GM10248 (cell line): ENCODE data around the gene PTPRN2.

Experiments used
- CTCF ChIA-PET: fragments of 300-600 bp; sonication (Branson Sonifier 250); formaldehyde crosslinking; extraction: SDS; loops from one replicate; lab custom pipeline; 2021; ENCODE audit warnings: antibody characterized with exemption; lab: Yijun Ruan, JAX
- POLR2A ChIA-PET: fragments of 350-650 bp; sonication (Branson Sonifier 250); formaldehyde crosslinking; extraction: SDS; loops from one replicate; lab custom pipeline; 2020; ENCODE audit warnings: antibody characterized with exemption; lab: Yijun Ruan, JAX
- DNase-seq: peaks from one replicate; pipeline ENCODE4 v3.0.0; 2012; ENCODE audit errors: extremely low spot score
- TF ChIP-seq, protein P1 (sequence below): IDR thresholded peaks from 2 replicates; pipeline ENCODE4 v1.5.1; 2012; ENCODE audit warnings: mild to moderate bottlenecking, low read depth; ENCODE audit errors: extremely low read depth, missing control alignments, control extremely low read depth

PTPRN2 gene

DNA sequence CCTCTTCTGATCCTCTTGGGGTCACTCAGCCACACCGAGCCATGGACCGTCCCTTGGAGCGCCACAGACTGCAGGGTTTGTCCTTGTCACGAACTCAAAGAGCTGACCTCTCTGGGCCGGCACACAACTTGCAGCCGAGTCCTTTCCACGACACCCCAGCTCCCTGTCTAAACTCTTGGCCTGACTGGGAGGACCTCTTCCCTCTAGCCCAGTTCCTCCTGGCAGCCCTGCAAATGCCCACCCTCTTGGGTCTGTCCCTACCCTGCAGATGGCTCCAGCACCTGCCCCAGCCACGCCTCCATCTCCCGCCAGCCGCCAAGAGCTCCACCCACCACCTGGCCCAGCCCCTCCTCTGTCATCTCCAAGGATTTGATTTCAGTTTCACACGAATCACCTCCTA lies 911.6 kb downstream of the PTPRN2 start:
- no peak for DNase-seq
- TF ChIP-seq, protein P1, sequence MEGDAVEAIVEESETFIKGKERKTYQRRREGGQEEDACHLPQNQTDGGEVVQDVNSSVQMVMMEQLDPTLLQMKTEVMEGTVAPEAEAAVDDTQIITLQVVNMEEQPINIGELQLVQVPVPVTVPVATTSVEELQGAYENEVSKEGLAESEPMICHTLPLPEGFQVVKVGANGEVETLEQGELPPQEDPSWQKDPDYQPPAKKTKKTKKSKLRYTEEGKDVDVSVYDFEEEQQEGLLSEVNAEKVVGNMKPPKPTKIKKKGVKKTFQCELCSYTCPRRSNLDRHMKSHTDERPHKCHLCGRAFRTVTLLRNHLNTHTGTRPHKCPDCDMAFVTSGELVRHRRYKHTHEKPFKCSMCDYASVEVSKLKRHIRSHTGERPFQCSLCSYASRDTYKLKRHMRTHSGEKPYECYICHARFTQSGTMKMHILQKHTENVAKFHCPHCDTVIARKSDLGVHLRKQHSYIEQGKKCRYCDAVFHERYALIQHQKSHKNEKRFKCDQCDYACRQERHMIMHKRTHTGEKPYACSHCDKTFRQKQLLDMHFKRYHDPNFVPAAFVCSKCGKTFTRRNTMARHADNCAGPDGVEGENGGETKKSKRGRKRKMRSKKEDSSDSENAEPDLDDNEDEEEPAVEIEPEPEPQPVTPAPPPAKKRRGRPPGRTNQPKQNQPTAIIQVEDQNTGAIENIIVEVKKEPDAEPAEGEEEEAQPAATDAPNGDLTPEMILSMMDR = no peak
- POLR2A ChIA-PET = no interaction called here
- CTCF ChIA-PET = no interaction called here

DNA sequence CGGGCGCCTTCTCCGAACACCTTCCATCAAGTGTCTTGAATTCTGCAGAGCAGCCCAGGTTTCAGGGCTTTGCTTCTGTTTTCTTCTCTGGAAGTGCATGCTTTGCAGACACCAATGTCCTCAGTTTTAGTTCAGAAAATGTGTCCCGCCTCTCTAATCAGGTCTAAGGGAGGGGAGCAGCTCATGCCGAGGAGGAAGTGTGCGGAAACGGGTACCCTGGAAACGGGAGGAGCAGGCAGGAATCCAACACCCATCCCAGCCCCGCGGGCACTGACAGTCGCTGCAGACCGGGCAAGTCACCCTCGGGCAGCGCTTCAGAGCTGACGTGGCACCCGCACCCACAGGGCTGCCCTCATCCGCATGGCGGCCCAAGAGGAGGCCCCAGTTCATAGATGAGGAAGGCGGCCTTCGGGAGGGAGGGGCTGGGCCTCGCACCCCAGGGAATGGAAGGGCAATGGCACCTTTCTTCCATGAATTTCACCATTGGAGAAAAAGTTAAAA lies 912.1 kb downstream of the PTPRN2 start:
- TF ChIP-seq, protein P1 = no peak
- POLR2A ChIA-PET = no interaction called here
- CTCF ChIA-PET = no interaction called here
- DNase-seq = no peak

DNA sequence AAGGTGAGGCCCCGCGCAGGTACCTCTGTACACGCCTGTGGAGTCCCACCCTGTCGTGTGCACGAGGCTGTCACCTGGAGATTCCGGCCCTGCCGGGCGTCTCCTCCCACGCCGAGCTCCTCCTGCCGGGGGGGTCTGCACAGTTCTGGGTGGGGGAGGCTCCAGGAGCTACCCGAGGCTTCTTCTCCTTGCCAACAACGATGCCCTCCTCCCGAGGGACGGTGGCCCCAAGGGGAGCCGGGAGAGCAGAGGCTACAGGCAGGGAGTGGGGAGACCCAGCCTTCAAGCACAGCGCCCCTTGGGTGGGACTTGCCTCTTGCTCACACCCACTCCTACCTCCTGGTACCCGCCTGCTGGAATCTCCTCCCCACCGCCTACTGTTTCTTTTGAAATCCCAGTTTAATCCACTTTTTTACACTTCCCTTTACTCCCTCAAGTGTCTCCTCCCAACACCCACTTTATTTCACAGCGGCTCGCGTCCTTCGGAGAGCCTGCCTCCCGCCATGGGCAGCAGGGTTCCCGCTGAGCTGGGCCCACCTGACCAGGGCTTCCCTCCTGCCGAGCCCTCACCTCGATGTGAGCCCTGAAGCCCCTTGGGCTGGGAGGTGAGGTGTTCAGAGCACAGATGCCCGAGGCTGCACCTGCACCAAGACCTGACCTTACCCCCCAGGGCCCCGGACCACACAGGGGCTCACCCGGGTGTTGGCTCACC lies 912.8 kb downstream of the PTPRN2 start:
- TF ChIP-seq, protein P1 = no peak
- ChIA-PET POLR2A (no interaction called here), CTCF (no interaction called here)
- DNase-seq = no peak

DNA sequence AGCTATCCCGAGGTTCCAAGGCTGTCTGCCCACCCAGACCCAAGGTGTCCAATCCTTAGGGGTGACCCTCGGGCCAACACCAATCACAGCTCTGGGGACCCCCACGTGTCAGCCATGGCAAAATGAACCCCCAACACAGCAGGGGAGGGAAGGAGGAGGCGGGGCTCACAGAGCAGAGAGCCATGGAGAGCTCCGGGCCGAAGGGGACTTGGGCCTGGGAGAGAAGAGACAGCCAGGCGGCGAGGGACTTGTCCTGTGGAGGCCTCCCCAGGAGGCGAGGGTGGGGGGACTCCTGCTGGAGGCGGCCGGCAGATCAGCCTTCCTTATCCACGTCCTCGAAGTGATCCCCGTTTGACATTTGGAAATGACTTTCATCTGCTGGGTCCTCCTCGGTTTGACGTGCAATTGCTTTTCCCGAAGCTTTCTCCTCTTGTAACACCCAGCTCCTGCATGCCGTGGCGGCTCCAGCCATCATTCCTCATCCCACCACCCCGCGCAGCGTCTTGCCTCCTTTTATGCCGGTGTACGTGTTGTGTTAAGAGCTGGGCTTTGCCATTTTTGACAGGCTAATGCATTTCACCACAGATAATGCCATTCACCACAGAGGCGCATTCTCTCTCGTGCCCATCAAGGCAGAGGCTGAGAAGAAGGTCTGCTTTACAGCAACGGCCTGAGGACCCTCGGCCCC lies 913.5 kb downstream of the PTPRN2 start:
- POLR2A ChIA-PET = no interaction called here
- no peak for DNase-seq
- TF ChIP-seq, protein P1 = no peak
- CTCF ChIA-PET = no interaction called here

DNA sequence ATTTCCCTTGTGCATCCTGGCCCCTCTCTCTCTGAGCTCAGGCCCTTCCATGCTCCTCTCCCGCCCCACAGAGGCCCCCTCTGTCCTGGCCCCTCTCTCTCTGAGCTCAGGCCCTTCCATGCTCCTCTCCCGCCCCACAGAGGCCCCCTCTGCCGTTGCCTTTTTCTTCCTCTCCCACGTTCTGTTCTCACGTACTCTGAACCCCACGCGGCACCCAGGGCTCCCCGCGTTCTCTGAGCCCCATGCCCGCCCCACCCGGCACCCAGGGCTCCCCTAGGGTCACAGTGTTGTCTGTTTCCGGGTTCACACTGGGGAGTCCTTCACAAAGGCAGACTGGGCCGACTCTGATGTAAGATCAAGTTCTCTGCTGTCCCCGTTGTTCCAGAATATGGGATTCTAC lies 914.0 kb downstream of the PTPRN2 start:
- ChIA-PET POLR2A (no interaction called here), CTCF (no interaction called here)
- TF ChIP-seq, protein P1 = no peak
- DNase-seq = no peak

DNA sequence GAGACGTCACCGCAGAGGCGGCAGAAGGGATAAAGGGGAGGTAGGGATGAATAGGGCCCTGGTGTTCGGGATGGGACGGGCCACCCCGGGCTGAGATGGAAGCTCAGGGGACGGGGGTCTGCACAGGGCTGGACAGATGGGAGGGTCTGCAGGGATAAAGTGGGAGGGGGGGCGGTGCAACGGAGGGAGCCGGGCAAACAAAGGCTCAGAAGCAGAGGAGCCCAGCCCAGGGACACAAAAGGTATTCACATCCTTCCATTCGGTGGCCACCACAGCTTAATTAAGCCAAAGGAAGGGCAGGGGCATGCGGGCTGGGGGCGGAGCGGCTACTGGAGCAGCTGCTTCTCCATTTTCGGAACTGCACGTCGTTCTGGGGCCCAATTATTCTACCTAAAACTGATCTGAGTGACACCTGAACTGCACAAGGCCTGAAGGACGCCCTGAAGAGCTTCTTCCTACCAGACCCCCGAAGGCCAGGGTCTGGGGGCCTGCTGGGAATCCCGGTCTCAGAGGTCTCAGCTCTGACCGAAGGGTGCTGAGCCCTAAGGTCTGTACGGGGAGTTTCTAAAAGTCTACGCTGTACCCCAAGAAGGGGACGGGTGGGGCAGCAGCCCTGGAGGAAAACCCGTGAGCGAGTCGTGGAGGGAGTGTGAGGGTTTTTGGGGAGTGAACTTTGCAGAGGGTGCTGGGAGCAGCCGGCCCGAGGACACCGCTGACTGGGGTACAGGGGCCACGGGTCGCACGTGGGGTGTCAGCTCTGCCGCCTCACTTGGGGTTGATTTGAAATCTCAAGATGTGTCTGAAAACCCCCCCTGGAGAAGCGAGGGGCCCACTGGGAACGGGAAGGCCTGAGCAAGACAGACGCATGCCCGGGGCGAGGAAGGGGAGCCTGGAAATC lies 916.0 kb downstream of the PTPRN2 start:
- TF ChIP-seq, protein P1 = no peak
- CTCF ChIA-PET = no interaction called here
- no peak for DNase-seq
- POLR2A ChIA-PET = no interaction called here
